Fibroblast of pulmonary artery (primary cell): ENCODE measurements around the gene TAF1D.

Experiments
- DNase-seq: peaks from one replicate; pipeline ENCODE4 v3.0.0-alpha.2; 2010; ENCODE audit warnings: low read depth
- H3K4me3 ChIP-seq: replicated peaks from 2 replicates; pipeline ENCODE4 v1.5.1; 2011; ENCODE audit warnings: low read depth, mild to moderate bottlenecking, control low read depth, low read length, moderate library complexity
- CTCF ChIP-seq: IDR thresholded peaks from 2 replicates; pipeline ENCODE4 v1.5.1; 2011; ENCODE audit warnings: mild to moderate bottlenecking, control low read depth, low read length, inconsistent platforms; ENCODE audit errors: missing control alignments

TAF1D gene

GRCh38 chr11:93733474-93733873 lies 7.8 kb downstream of the TAF1D start:
- no peak for TF ChIP-seq CTCF
- no peak overlapping the region for H3K4me3 ChIP-seq
- no peak for DNase-seq

DNA sequence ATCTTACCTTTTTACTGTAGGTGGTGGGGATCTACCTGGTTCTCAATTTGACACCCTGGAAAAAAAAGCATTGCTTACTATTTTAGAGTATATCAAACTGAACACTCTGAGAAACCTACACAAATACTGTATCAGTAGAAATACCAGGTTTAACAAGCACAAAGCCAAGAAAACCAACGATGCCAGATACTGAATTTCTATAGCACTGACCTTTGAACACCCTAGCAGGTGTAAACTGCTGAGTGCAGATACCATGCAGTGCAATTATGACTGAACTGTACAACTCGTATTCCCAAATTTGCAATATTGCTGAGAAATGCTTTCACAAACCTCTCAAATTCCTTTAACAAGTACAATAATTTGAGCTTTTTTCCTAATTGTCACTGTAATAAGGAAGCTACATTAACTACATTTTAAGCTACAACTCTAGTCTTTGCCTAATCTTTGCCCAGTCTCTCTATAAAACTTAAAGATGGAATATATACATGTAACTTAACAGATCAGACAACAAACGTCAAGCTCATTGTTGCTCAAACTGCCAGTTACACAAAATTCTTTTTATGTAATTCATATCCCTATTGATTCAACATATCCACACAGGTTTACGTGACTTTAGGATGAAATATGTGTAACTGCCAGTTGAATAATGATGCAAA lies 8.9 kb downstream of the TAF1D start:
- no peak overlapping the region for H3K4me3 ChIP-seq
- no peak for DNase-seq
- TF ChIP-seq CTCF, result no peak

GRCh38 chr11:93730108-93731107 lies 10.9 kb downstream of the TAF1D start:
- TF ChIP-seq CTCF, result no peak
- no peak overlapping the region for H3K4me3 ChIP-seq
- DNase-seq, result no peak

GRCh38 chr11:93729129-93729616 lies 12.1 kb downstream of the TAF1D start:
- DNase-seq, result no peak
- H3K4me3 ChIP-seq, result no peak overlapping the region
- no peak for TF ChIP-seq CTCF

DNA sequence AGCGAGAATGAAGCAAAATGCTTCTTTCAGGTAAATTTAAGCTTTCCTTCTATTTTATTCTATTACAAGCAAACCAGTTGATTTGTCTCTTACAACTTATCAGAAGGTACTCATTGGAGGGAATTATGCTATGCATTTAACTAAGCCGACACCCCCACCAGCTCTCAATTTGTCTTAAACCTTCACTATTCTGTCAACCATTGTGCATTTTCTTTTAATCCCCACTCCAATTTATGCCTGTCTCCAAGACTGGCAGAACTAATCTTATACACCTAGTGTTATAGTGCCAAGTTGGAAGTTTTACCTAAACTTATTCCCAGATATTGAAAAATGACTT lies 12.5 kb downstream of the TAF1D start:
- no peak for TF ChIP-seq CTCF
- no peak for DNase-seq

DNA sequence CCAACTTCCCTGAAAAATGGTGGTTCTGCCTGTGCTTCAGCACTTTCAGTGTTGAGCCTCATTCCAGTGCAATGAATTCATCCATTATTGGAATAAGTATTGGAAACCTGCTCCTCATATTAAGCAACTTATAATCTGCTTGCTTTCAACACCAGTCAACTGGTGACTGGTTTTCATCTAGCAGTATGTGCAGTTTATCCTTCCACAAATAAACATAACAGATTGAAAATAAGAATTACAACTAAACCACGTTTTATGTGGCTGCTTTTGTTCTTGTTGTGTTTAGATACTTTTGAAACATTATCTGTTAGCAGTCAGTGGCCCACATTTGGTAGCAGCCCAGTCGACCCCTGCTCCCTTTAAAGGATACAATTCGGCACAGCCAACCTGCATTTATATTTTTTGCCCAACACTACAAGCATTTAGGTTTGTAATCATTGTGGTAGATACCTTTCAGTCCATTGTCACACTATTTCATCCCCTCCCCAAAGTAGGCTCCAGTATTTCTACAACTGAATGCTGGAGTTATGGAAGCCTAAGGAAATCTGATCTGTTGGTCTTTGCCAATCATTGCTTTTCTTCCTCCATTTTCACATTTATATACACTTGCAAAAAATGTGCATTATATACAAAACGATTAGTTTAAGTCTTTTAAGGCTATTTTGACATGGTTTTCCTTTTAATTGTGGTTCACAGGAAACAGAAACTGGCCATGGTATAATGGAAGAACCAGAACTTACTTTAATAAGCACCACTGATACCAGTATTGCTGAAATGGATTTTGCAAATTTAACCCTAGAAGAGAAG lies 13.1 kb downstream of the TAF1D start:
- no peak for TF ChIP-seq CTCF
- no peak for DNase-seq
- H3K4me3 ChIP-seq, result no peak overlapping the region

More for the DNA sequence above, 12.5 kb downstream of the TAF1D start:
- no peak overlapping the region for H3K4me3 ChIP-seq
